Measurements from ENCODE around the gene CD82. TPM values are rescaled to one million over a fixed set of nuclear protein-coding genes. Genes with fewer than 3 reads are reported as not detected.

The CD82 gene
- total RNA-seq, 1 experiment from 2014 or later = 8.2 TPM

- H3K4me1 ChIP-seq (ENCODE audit: insufficient read depth, low read length, poor library complexity, severe bottlenecking) = peaks cover 13% of the 10 kb centered on the region
- CTCF ChIA-PET = no interaction called here
These were observed 32.7 kb upstream of the CD82 start for GRCh38 chr11:44532809-44533208.

GRCh38 chr11:44533921-44534711 is 31.3 kb upstream of the CD82 start:
- POLR2A ChIA-PET (ENCODE audit: low non-redundant PET) = no interaction called here
- DNase-seq (ENCODE audit: low spot score) = no peak
- Histone ChIP-seq H3K36me3 (ENCODE audit: insufficient read depth, low read length, poor library complexity, severe bottlenecking) (no peaks in the 10 kb centered on the region), H3K27me3 (replicated peaks; ENCODE audit: insufficient read depth, low read depth, low read length, poor library complexity) (no peaks in the 10 kb centered on the region), H3K4me3 (ENCODE audit: low read depth, low read length, poor library complexity, severe bottlenecking) (no peak overlapping the region), H3K9me3 (ENCODE audit: low read depth, low read length, poor library complexity, severe bottlenecking) (no peaks in the 10 kb centered on the region), H3K27ac (ENCODE audit: low read depth, low read length, poor library complexity, severe bottlenecking) (no peak overlapping the region), H3K4me1 (ENCODE audit: insufficient read depth, low read length, poor library complexity, severe bottlenecking) (peaks cover 17% of the 10 kb centered on the region)
- CTCF ChIA-PET = interaction anchor here (0.6 to 1.4 kb wide), 3 partner anchors 10 to 440 kb away, joined by 3 to 4 read pairs (median 4); no protein-coding TSS in a partner anchor
- intact Hi-C loops (cut with micrococcal nuclease; ENCODE audit: unreplicated experiment) = no loop called here
- no TSS peak for BruUV-seq (replicated peaks)
- no peak for TF ChIP-seq EZH2 (IDR thresholded peaks at IDR 0.05; ENCODE audit: borderline replicate concordance, low read depth, low read length, poor library complexity, severe bottlenecking)
- TF ChIP-seq, protein P1, sequence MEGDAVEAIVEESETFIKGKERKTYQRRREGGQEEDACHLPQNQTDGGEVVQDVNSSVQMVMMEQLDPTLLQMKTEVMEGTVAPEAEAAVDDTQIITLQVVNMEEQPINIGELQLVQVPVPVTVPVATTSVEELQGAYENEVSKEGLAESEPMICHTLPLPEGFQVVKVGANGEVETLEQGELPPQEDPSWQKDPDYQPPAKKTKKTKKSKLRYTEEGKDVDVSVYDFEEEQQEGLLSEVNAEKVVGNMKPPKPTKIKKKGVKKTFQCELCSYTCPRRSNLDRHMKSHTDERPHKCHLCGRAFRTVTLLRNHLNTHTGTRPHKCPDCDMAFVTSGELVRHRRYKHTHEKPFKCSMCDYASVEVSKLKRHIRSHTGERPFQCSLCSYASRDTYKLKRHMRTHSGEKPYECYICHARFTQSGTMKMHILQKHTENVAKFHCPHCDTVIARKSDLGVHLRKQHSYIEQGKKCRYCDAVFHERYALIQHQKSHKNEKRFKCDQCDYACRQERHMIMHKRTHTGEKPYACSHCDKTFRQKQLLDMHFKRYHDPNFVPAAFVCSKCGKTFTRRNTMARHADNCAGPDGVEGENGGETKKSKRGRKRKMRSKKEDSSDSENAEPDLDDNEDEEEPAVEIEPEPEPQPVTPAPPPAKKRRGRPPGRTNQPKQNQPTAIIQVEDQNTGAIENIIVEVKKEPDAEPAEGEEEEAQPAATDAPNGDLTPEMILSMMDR (conservative IDR thresholded peaks at IDR 0.05; ENCODE audit: low read depth, low read length) = no peak

More at GRCh38 chr11:44532809-44533208, 32.7 kb upstream of the CD82 start:
- POLR2A ChIA-PET (ENCODE audit: low non-redundant PET) = no interaction called here
- Histone ChIP-seq H3K36me3 (ENCODE audit: insufficient read depth, low read length, poor library complexity, severe bottlenecking) (no peaks in the 10 kb centered on the region), H3K27ac (ENCODE audit: low read depth, low read length, poor library complexity, severe bottlenecking) (no peak overlapping the region), H3K4me3 (ENCODE audit: low read depth, low read length, poor library complexity, severe bottlenecking) (no peak overlapping the region), H3K9me3 (ENCODE audit: low read depth, low read length, poor library complexity, severe bottlenecking) (no peaks in the 10 kb centered on the region), H3K27me3 (replicated peaks; ENCODE audit: insufficient read depth, low read depth, low read length, poor library complexity) (no peaks in the 10 kb centered on the region)
- no peak for DNase-seq (ENCODE audit: low spot score)
- intact Hi-C loops (cut with micrococcal nuclease; ENCODE audit: unreplicated experiment) = no loop called here
- TF ChIP-seq EZH2 (IDR thresholded peaks at IDR 0.05; ENCODE audit: borderline replicate concordance, low read depth, low read length, poor library complexity, severe bottlenecking) = no peak
- TF ChIP-seq, protein P1 (conservative IDR thresholded peaks at IDR 0.05; ENCODE audit: low read depth, low read length) = no peak
- no TSS peak for BruUV-seq (replicated peaks)

GRCh38 chr11:44535191-44535980 is 30.1 kb upstream of the CD82 start:
- Histone ChIP-seq H3K27ac (ENCODE audit: low read depth, low read length, poor library complexity, severe bottlenecking) (no peak overlapping the region), H3K4me3 (ENCODE audit: low read depth, low read length, poor library complexity, severe bottlenecking) (no peak overlapping the region), H3K9me3 (ENCODE audit: low read depth, low read length, poor library complexity, severe bottlenecking) (no peaks in the 10 kb centered on the region), H3K36me3 (ENCODE audit: insufficient read depth, low read length, poor library complexity, severe bottlenecking) (no peaks in the 10 kb centered on the region), H3K4me1 (ENCODE audit: insufficient read depth, low read length, poor library complexity, severe bottlenecking) (peaks cover 17% of the 10 kb centered on the region), H3K27me3 (replicated peaks; ENCODE audit: insufficient read depth, low read depth, low read length, poor library complexity) (no peaks in the 10 kb centered on the region)
- DNase-seq (ENCODE audit: low spot score) = no peak
- no TSS peak for BruUV-seq (replicated peaks)
- CTCF ChIA-PET = interaction anchor here (0.7 to 1.4 kb wide), 4 partner anchors 11 to 509 kb away, joined by 3 to 10 read pairs (median 4); no protein-coding TSS in a partner anchor
- intact Hi-C loops (cut with micrococcal nuclease; ENCODE audit: unreplicated experiment) = loop anchor here (5.0 kb wide), 1 partner anchor 183 kb away; no protein-coding TSS in a partner anchor
- POLR2A ChIA-PET (ENCODE audit: low non-redundant PET) = no interaction called here
- no peak for TF ChIP-seq EZH2 (IDR thresholded peaks at IDR 0.05; ENCODE audit: borderline replicate concordance, low read depth, low read length, poor library complexity, severe bottlenecking)
- TF ChIP-seq, protein P1 (conservative IDR thresholded peaks at IDR 0.05; ENCODE audit: low read depth, low read length) = no peak

All from A673 (cell line).